Activated CD4-positive, alpha-beta T cell treated with anti-CD3 and anti-CD28 coated beads, Interleukin-2, Interleukin-4, amounts not matched to agents 100 ng/mL and 50 ng/mL, durations not matched to agents 16 hours and 8 hours (primary cell): ENCODE measurements around the gene LSM2.
"Not testable (repeated sequence)": the region's sequence is repeated elsewhere in the genome, so short reads cannot be mapped to it uniquely, and the experiment has no call there.

Source experiments
- DNase-seq: peaks from one replicate; pipeline ENCODE4 v3.0.0-alpha.2; 2020; ENCODE audit warnings: low spot score

The LSM2 gene

DNA sequence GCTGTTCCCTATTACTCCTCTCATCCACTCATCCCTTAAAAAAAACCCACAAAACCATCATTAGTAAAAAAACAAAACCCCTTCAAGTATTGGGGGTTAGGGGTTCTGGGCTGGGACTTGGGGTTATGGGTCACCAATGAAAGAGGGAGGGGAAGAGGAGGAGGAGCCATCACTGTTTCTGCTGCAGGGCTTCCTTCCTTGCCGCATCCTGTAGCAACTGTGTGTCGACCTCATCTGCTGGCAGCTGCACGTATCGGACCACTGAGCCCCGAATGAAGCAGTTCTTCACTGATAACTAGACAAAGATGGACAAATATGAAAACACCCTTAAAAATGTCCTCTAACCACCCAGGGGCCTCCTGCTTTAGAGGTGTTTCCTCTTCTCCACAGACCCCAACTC, 9.2 kb downstream of the LSM2 start:
- DNase-seq = peak; percentile 56

DNA sequence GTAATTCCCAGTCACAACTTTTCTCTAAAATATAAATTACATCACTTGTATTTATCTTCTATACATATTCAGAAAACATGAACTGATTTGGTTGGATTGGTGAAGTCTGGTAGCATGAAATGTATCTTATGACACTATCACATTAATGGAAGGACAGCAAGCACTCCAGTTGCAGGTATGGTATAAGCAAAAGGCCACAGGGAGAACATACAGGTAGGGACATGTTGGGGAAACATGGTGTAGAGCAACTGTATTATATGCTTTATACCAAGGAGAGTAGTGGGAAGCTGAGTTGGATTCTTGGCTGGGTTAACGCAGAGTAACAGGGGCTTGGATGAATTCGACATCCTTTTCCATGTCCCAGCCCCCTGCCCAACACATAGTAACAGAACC, 9.8 kb downstream of the LSM2 start:
- DNase-seq = no peak

DNA sequence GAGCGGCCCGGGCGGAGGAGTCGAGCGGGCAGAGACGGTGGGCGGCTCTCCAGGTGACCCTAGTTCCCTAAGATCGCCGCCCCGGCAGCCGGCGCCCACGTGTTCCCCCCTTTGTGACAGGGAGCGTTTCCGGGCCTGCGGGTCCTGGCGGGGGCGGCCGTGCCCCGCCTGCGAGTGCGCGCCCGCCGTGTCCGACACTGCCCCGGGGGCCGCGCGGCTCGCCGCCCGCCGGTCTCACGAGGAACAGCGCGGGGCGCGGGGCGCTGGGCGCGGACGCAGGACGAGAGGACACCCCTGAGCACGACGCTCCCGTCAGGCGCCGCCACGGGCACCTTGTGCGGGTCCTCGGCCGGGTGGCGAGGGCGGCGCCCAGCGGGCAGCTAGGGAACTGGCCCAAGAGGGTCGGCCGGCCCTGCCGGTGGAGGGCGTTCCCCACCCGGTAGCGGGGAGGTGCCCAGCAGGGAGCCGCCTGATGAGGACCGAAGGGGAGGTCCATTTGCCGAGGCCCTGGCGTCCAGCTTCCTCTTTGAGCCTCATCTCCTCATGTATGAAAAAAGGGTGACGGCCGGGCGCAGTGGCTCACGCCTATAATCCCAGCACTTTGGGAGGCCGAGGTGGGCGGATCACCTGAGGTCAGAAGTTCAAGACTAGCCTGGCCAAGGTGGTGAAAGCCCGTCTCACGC, 11.0 kb downstream of the LSM2 start, which contains the start of gene VARS1:
Gene VARS1 (minus strand): TSS at position 137 of the 683 bp plus-strand sequence. CDS start 535 bp downstream, outside the sequence.
- peak; percentile 89 for DNase-seq

DNA sequence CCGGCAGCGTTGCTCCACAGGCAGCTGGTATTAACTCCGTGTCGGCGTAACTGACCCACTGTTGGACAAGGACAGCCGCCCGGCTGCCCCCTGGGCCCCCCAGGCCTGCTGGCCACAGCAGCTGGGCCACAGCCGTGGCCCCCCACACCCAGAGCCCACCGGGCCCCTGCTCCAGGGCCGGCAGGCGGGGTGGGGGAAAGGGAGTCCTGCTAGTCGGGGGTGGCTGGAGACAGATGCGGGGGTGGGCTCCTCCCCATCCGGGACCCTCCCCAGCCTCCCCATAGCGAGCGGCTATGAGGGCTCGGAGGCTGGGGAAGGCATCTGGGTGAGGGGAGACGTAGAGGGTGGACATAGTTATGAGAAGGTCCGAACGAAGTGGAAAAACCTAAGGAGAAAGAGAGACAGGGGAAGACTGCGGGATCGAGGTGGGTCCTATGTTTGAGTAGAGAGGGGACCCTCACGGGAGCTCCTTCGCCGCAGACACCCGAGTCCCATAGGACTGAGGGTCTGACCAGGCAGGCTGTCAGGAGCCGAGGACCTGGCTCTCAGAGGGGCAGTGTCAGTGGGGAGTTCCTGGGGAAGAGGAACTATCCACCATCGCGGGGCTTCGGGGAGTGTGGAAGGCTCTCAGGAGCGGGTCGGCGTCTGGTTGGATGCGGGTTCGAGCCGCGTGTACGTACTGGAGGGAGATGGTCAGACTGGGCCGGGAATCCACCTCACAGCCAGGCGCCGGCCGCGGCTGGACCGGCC, 11.7 kb downstream of the LSM2 start:
- no peak for DNase-seq

DNA sequence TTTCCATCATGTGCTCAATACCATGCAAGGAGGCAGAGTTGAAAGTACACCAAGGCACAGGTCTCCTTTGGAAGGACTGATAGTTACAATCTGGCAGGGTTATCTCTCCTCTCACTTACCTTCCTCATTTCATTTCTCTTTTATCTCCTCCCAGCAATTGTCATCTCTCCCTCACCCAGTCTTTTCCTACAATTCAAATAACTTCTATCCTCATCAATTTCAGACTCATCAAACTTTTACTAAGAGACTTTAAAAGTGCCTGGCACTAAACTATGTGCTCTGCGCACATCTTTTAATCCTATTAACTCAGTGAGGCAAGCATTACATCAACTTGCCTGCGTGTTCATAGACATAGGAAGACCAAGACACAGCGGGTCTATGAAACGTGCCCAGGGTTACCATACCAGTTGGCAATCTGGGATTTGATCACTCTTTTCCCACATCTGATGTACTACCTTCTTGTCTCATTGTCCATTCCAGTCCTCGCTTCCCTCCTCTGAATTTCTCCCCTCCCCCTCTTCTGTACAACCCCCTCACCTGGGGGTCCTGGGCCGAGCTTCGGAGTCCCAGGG, 12.4 kb downstream of the LSM2 start:
- DNase-seq = peak; percentile 28

DNA sequence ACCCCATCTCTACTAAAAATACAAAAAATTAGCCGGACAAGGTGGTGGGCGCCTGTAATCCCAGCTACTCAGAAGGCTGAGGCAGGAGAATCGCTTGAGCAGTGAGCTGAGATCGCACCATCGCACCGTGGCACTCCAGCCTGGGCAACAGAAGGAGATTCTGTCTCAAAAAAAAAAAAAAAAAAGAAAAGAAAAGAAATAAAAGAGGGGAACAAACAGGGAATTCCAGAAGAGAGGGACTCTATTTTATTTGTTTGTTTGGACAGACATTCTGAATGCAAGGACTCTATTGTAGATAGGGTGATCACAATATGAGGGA, 12.9 kb downstream of the LSM2 start:
- not testable (repeated sequence) for DNase-seq

DNA sequence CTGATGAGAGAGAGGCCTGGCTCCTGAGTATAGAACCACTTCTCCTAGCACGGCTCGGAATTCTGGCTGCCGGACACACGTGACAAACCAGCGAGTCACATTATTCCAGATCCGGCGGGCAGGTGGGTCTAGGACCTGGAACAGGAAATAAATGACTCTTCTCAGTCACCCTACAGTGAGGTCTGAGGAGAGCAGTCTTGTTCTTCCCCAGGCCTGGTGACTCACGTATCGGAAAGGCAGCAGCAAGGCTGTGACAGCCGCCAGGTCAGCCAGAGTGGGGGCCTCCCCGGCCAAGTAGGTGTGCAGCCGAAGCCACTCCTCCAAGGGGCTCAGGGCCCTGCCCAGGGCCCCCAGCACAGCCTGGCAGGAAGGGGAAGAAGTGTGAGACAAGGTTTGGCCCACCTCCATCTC, 14.0 kb downstream of the LSM2 start:
- DNase-seq = no peak

DNA sequence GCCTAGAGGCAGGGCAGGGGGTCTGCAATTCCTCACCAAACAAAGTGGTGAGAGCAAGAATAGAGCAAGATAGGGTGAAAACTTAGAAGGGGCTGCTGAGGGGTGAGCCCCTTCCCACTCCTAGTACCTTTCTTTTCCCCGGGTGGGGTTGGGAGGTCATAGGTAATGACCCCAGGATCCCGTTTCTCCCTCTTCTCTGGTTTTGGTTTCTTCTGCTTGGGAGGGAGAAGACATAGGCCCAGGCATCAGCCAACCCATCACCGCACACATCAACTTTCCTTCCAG, 14.7 kb downstream of the LSM2 start:
- no peak for DNase-seq

DNA sequence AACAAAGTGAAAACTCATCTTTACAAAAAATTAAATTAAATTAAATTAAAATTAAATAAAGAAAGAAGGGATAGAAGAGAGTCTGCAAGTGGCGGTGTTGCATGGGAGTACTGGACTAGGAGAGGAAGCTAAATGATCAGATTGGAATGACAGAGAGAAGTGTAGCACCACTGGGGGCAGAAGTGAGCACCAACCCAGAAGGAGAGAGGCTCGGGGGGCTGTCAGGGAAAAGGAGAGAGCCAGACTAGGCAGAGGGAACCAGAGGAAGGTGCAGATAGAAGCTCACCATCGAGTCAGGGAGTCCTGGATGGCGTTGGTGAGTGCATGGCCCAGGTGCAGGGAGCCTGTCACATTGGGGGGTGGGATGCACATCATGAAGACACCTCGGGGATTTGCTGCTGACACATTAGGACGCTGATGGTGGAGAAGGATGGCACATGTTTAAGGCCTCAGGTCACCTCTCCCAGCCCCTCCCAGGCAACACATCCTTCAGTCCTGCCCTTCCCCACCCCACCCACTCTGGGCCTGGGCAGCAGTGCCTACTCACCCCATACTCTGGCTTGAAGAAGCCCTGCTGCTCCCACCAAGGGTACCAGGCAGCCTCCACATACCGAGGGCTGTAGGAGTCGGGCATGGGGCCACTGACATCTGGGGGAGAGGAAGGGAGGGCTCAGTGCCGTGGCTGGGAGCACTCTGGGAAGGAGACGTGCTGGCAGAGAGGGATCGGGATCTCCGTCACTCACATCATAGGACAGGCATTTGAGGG, 15.3 kb downstream of the LSM2 start:
- peak; percentile 49 for DNase-seq

DNA sequence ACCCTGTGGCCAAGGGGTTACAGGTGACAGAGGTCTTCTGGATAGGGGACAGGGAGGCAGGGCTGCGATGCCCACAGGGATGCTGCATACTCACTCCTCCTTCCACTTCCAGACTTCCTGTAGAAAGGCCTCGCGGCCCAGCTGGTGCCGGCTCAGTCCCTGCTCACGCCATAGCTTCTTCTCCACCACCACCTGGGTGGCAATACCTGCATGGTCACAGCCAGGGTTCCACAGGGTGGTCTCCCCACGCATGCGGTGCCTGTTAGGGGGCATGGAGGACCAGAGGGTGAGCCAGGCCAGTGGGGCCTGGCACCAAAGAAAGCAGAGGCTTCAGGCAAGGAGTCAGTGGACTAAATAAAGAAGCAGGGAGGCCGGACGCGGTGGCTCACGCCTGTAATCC, 21.3 kb downstream of the LSM2 start:
- DNase-seq = no peak

DNA sequence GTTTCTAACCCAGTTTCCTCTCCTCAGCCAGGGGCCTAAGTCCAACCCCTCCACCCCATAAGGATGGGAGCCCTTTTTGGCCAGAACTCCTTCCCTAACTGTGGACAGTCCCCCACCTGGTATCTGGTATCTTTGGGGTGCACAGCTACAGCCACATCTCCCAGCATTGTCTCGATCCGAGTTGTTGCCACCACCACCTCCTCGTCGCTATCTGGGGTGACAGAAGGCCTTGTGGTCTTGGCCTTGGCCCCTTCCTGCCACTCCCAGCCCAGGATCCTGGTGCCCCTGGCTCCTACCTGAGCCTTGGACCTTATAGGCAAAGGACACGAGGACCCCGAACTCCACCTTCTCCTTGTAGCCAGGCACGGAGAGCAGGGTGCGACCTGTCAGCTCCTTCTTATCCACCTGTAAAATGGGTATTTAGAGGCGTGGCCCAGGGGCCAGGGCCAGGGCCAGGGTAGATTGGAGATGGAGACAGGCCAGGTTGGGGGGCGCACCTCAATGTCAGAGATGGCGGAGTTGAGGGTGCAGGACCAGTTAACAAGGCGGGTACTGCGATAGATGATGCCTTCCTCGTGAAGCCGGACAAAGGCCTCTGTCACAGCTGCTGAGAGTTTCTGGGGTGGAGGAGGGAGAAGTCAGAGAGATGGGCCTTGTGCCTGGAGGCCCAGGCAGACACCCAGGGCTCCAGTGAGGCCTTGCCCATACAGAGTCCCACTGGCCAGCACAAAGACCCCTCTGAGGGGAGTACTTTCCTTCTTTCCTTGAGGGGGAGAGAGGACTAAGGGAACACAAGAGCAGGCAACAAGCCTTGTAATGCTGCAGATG, 22.5 kb downstream of the LSM2 start:
- DNase-seq = no peak

DNA sequence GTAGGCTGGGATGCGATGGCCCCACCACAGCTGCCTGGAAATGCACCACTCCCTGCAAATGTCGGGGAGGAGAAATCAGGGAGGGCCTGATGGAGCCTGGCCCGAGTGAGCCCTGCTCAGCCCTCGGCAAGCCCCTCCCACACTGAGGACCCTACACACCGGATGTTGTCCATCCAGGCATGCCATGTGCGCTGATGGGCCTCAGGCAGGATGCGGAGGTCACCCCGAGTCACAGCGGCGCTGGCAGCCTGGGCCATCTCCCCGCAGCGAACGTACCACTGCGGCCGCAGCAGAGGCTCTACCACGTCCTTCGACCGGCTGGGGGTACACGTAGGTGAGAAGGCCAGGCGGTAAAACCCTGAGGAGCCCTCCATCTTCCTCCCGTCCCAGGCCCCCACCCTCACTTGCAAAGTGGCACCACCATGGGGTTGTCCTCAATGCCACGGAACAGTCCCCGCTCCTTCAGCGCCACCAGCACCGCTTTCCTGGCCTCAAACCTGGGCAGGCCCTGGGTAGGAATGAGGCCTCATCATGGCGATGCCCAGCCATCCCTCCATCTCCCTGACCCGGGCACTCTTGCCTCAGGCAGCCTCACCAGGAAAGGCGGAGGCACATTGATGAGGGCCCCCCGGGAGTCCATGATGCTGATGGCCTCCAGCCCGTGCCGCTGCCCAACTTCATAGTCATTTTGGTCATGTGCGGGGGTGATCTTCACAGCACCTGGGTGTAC, 24.5 kb downstream of the LSM2 start:
- no peak for DNase-seq

DNA sequence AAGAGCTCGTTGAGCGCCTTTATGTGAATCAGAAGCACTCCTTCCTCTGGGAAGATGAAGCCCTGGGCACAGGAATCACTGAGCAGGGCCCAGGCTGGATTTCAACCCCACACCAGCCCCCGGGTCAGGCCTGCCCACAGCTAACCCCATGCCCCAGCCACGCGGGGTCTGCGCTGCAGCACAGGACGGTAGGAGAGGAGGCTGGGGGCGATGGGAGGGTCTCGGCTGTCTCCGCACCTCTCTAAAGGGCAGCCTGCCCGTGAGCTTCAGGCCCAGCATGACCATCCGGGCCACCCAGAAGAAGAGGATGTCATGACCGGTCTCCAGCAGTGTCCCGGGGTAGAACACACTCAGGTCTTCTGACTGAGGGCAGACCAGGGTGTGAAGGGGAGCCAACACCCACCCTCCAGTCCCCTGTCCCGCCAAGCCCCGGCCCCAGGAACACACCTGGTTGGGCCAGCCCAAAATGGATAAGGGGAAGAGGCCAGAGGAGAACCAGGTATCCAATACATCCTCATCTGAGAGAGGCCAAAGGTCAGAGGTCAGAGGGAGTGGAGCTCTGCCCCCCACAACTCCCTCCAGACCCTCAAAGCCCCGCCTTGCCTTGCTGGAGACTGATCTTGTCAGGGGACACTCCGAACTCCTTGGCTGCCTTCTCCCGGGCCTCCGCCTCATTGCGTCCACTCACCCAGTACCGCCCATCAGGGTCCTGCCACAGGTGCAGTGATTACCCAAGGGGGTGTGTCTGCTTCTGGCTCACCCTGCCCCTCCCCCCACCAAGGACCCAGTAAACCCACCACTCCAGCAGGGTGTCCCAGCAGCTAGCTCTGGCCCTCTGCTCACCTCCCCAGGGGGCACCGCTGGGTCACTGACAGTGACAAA, 25.3 kb downstream of the LSM2 start:
- DNase-seq = no peak

DNA sequence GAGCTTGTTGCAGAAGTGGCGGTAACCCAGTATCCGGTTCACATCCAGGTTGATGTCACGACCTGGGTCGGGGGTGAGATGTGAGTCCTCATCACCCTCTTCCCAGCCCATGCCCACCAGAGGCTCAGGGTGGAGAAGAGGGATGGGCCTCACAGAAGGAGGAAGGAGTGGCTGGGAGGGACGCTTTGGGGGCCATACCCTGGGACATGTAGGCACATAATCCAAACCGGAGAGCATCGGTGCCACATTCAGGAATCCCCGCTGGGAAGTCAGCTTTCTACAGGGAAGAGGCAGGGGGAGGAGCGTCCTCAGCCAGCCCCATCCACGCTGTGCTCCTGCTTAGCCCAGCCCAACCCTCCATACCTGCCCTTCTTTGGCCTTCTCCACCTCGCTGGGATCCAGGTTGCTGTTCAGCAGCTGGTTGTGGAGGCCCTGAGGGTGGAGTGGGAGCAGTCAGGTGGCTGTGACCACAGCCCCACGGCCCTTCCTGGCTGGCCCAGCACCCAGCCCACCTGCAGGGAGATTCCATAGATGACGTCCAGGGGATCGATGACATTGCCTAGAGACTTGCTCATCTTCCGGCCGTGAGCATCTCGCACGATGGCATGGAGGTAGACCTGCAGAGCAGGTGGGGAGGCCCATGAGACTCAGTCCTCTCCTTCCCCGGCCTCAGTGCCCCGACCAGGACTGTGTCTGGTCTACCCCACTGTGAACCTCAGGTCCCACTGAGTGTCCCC, 26.1 kb downstream of the LSM2 start:
- no peak for DNase-seq

DNA sequence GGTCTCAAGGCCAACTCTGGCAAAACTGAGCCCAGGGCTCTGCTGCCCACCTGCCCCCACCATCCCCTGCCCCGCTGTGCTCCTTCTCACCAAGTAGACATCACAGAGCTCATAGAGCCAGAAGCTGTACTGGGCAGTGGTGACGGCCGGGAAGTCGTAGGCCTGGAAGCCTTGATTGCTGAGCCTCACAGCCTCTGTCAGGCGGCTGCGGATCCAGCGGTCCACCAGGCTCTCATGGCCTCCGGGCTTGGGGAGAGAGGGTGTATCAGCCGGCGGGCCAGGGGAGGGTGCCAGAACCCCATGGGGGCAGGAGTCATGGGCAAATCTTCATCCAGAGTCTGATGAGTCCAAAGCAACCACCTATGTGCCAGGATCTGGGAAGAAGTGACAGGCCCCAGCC, 26.9 kb downstream of the LSM2 start:
- no peak for DNase-seq

DNA sequence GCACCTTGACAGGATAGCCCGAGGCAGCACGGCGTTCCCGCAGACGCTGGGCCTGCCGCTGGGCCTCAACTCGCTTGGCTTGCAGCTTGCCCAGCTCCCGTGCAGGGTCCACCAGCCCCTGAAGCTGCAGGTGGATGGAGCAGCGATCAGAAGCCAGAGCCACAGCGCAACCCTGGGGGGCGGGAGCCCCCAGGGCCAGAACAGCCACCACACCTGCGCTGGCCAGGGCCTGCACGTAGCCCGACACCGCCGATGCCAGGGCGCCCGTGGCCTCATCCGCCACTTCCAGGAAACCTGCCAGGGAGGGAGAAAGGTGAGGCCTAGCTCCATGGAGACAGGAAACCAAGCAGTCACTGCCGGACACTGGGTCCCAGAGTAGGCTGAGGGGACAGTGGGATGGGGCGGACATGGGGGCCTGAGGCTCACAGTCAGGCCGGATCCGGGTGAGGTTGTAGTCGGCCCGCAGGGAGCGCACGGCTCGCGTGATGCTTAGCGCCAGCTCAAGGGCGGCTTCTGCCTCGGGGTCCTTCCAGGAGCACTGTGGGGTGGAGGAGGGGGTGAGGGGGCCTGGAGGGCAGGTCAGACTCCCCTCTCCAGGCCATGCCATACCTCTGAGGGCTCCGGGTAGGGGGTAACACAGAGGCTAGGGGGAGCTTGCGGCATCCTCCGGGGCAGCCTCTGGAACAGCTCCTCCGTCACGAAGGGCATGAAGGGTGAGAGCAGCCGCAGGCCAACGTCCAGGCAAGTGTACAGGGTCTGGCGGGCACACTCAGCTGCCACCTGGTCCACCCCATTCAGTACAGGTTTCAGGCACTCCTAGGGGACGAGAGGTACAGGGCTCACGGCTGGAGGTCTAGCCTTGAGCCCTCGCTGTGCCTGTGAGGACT, 27.5 kb downstream of the LSM2 start:
- DNase-seq = no peak

DNA sequence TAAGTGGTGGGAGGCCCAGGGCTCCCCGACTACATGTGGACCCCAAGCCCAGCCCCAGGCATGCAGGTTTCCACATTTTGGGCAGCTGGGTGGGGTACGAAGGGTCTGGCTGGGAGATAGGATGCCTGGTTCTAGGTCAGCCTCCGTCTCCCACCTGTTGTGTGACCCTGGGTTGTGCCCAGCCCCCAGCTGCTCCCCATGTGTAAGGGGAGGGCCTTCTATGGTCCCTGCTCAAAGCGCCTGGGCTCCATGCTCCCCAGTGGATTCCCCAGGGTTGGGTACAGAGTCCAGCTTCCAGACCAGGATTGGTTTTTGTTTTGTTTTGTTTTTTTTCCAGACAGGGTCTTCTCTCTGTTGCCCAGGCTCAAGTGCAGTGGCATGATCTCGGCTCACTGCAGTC, 28.6 kb downstream of the LSM2 start:
- DNase-seq = no peak

DNA sequence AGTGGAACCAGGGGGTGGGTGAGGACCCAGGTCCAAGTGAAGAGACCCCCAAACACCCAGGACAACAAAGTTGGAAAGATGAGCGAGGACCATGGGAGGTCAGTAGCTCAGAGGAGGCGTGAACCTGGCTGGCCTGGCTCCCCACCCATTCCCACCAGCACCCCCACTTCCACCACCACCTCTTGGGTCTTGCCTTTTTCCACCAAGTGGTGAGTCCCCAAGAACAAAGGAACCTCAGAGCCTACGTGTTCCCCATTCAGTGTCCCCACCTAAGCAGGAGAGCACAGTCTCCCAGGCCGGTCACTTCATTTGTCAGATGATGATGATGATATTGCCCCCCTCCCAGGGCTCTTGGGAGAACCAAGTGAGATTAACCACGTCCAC, 29.1 kb downstream of the LSM2 start:
- no peak for DNase-seq
